H1 (cell line): ENCODE data around the gene PDGFB. TPM values are rescaled to one million over a fixed set of nuclear protein-coding genes. Genes with fewer than 3 reads are reported as not detected.
A peak's percentile ranks its signal among the peaks of the same experiment; 100 is the strongest.

Experiments
- CTCF ChIA-PET: fragments of 300-600 bp; sonication (Branson Sonifier 250); formaldehyde crosslinking; loops from one replicate; lab custom pipeline; 2021; ENCODE audit not compliant: partially characterized antibody; lab: Charles Lee
- POLR2A ChIA-PET: fragments of 300-600 bp; sonication (Branson Sonifier 250); formaldehyde crosslinking; loops from one replicate; lab custom pipeline; 2021; ENCODE audit warnings: inconsistent platforms; ENCODE audit not compliant: partially characterized antibody; lab: Charles Lee
- DNase-seq, 2 experiments: peaks; one replicate each; pipeline versions ENCODE4 v3.0.0 to v3.0.0-alpha.2; 2010 to 2022; ENCODE audit warnings: low spot score in 2 of 2, low read depth in 1 of 2, mixed read lengths in 1 of 2
- FAIRE-seq: peaks from 2 replicates; lab custom pipeline; 2011; peaks lifted over from hg19 to GRCh38; lab: Jason Lieb, UNC
- H2AFZ ChIP-seq: 2 replicates; pipeline ENCODE4 v1.8.1; 2012; ENCODE audit warnings: low read length, inconsistent platforms
- H2AK5ac ChIP-seq: 2 replicates; pipeline ENCODE4 v1.6.1; 2013; ENCODE audit warnings: low read depth, low read length
- H2BK120ac ChIP-seq: replicated peaks from 2 replicates; pipeline ENCODE3; 2013; ENCODE audit warnings: low read depth, low read length, inconsistent platforms
- H2BK12ac ChIP-seq: 2 replicates; pipeline ENCODE4 v1.6.1; 2013; ENCODE audit warnings: low read depth, low read length
- H2BK15ac ChIP-seq: 2 replicates; pipeline ENCODE4 v1.6.1; 2013; ENCODE audit warnings: low read length
- H2BK20ac ChIP-seq: 2 replicates; pipeline ENCODE4 v1.6.1; 2013; ENCODE audit warnings: low read length
- H2BK5ac ChIP-seq: 2 replicates; pipeline ENCODE4 v1.6.1; 2013; ENCODE audit warnings: low read depth, low read length
- H3K14ac ChIP-seq: 2 replicates; pipeline ENCODE4 v1.6.1; 2013; ENCODE audit warnings: inconsistent platforms; ENCODE audit not compliant: insufficient read length
- H3K18ac ChIP-seq: 2 replicates; pipeline ENCODE4 v1.6.1; 2013; ENCODE audit warnings: low read length; ENCODE audit errors: extremely low read depth
- H3K23ac ChIP-seq: 2 replicates; pipeline ENCODE4 v1.6.1; 2013; ENCODE audit warnings: inconsistent platforms; ENCODE audit not compliant: insufficient read length
- H3K23me2 ChIP-seq: 2 replicates; pipeline ENCODE4 v1.6.1; 2013; ENCODE audit warnings: low read depth, low read length
- H3K27ac ChIP-seq: 2 replicates; pipeline ENCODE4 v1.6.1; 2011; ENCODE audit warnings: low read depth, low read length, inconsistent platforms
- H3K27me3 ChIP-seq, 4 experiments: replicated peaks in 1 of 4; 1 replicate in 1 of 4; 2 replicates in 3 of 4; pipeline versions ENCODE4 v1.6.1 to v1.8.1; 2011 to 2013; ENCODE audit warnings: low read length in 3 of 4, mild to moderate bottlenecking in 3 of 4, inconsistent platforms in 2 of 4, mixed read lengths in 2 of 4, moderate library complexity in 1 of 4; ENCODE audit not compliant: control insufficient read depth in 3 of 4, insufficient read depth in 3 of 4; ENCODE audit errors: extremely low read depth in 1 of 4
- H3K36me3 ChIP-seq, 4 experiments: 2 replicates each; pipeline versions ENCODE4 v1.6.1 to v1.8.1; 2011 to 2013; ENCODE audit warnings: mild to moderate bottlenecking in 4 of 4, low read length in 3 of 4, moderate library complexity in 2 of 4, control low read depth in 1 of 4, inconsistent platforms in 1 of 4; ENCODE audit not compliant: insufficient read depth in 4 of 4, control insufficient read depth in 2 of 4
- H3K4ac ChIP-seq: replicated peaks from 2 replicates; pipeline ENCODE3; 2013; ENCODE audit warnings: low read length, low read depth, mixed read lengths, inconsistent platforms; ENCODE audit not compliant: insufficient read length
- H3K4me1 ChIP-seq, 4 experiments: replicated peaks in 1 of 4; 1 replicate in 1 of 4; 2 replicates in 3 of 4; pipeline versions ENCODE4 v1.6.1 to v1.8.1; 2011 to 2013; ENCODE audit warnings: low read length in 3 of 4, inconsistent platforms in 2 of 4, mixed read lengths in 1 of 4; ENCODE audit not compliant: insufficient read depth in 4 of 4, control insufficient read depth in 3 of 4
- H3K4me2 ChIP-seq, 2 experiments: 2 replicates each; pipeline versions ENCODE4 v1.6.1 to v1.8.1; 2011 to 2013; ENCODE audit warnings: low read depth in 2 of 2, low read length in 2 of 2, control low read depth in 1 of 2, inconsistent platforms in 1 of 2, mild to moderate bottlenecking in 1 of 2; ENCODE audit not compliant: insufficient read depth in 1 of 2
- H3K4me3 ChIP-seq, 4 experiments: fragments of 200-600, 300-600 bp in 1 of 4; sonication (generic), shearing (Covaris generic), sonication (Bioruptor Twin) in 1 of 4; 2 replicates each; pipeline versions ENCODE4 v1.5.1 to v1.8.1; 2011 to 2016; ENCODE audit warnings: low read length in 4 of 4, low read depth in 3 of 4, control low read depth in 2 of 4, inconsistent platforms in 2 of 4, mild to moderate bottlenecking in 2 of 4, mixed read lengths in 1 of 4, moderate library complexity in 1 of 4; ENCODE audit not compliant: insufficient read depth in 2 of 4; ENCODE audit errors: extremely low read depth in 1 of 4
- H3K56ac ChIP-seq: replicated peaks from 2 replicates; pipeline ENCODE3; 2013; ENCODE audit warnings: low read depth, mild to moderate bottlenecking, mixed read lengths, low read length, inconsistent platforms; ENCODE audit not compliant: insufficient read length
- H3K79me1 ChIP-seq: 2 replicates; pipeline ENCODE4 v1.6.1; 2013; ENCODE audit warnings: low read depth, low read length, control low read depth
- H3K79me2 ChIP-seq, 2 experiments: 2 replicates each; pipeline versions ENCODE4 v1.6.1 to v1.8.1; 2012 to 2013; ENCODE audit warnings: low read length in 2 of 2, mild to moderate bottlenecking in 2 of 2, inconsistent platforms in 1 of 2; ENCODE audit not compliant: insufficient read depth in 2 of 2, control insufficient read depth in 1 of 2
- H3K9ac ChIP-seq, 4 experiments: replicated peaks in 1 of 4; 1 replicate in 1 of 4; 2 replicates in 3 of 4; pipeline versions ENCODE4 v1.6.1 to v1.8.1; 2011 to 2013; ENCODE audit warnings: low read depth in 3 of 4, low read length in 3 of 4, control low read depth in 2 of 4, mild to moderate bottlenecking in 2 of 4, moderate library complexity in 2 of 4, inconsistent platforms in 1 of 4; ENCODE audit errors: extremely low read depth in 1 of 4
- H3K9me3 ChIP-seq, 2 experiments: 2 replicates each; pipeline versions ENCODE4 v1.6.1 to v1.8.1; 2012 to 2013; ENCODE audit warnings: mild to moderate bottlenecking in 2 of 2, moderate library complexity in 2 of 2, control low read depth in 1 of 2, inconsistent platforms in 1 of 2, low read depth in 1 of 2, low read length in 1 of 2, mixed read lengths in 1 of 2; ENCODE audit not compliant: insufficient read depth in 2 of 2
- H4K20me1 ChIP-seq, 2 experiments: replicated peaks in 1 of 2; 2 replicates each; pipeline versions ENCODE3 to v1.8.1; 2011 to 2013; ENCODE audit warnings: inconsistent platforms in 2 of 2, low read length in 2 of 2, mild to moderate bottlenecking in 1 of 2; ENCODE audit not compliant: insufficient read depth in 2 of 2, control insufficient read depth in 1 of 2
- H4K5ac ChIP-seq: 2 replicates; pipeline ENCODE4 v1.6.1; 2013; ENCODE audit warnings: low read length, low read depth, mixed read lengths, inconsistent platforms; ENCODE audit not compliant: insufficient read length
- H4K8ac ChIP-seq: 2 replicates; pipeline ENCODE4 v1.8.0; 2013; ENCODE audit warnings: mild to moderate bottlenecking, moderate library complexity, low read length, inconsistent platforms; ENCODE audit not compliant: insufficient read depth; ENCODE audit errors: extremely low read depth
- H4K91ac ChIP-seq: replicated peaks from 2 replicates; pipeline ENCODE3; 2013; ENCODE audit warnings: low read length, mixed read lengths, inconsistent platforms; ENCODE audit not compliant: insufficient read length
- CTBP2 ChIP-seq: IDR thresholded peaks from 2 replicates; pipeline ENCODE4 v1.7.0; 2011; ENCODE audit warnings: borderline replicate concordance, mild to moderate bottlenecking, moderate library complexity, mixed read lengths, low read length; ENCODE audit not compliant: insufficient read depth, insufficient read length
- CTCF ChIP-seq, 3 experiments: IDR thresholded peaks; 1 replicate in 2 of 3; 2 replicates in 1 of 3; pipeline versions ENCODE4 v1.5.1 to v1.6.1; 2011; ENCODE audit warnings: low read length in 3 of 3, mild to moderate bottlenecking in 3 of 3, inconsistent platforms in 2 of 3, low read depth in 1 of 3, moderate library complexity in 1 of 3; ENCODE audit not compliant: insufficient read depth in 1 of 3; ENCODE audit errors: control extremely low read depth in 1 of 3
- E2F6 ChIP-seq: IDR thresholded peaks from 2 replicates; pipeline ENCODE4 v1.6.1; 2012; ENCODE audit warnings: inconsistent platforms
- GABPA ChIP-seq: IDR thresholded peaks from 2 replicates; pipeline ENCODE4 v1.6.1; 2011; ENCODE audit warnings: mild to moderate bottlenecking, low read length, moderate library complexity, borderline replicate concordance; ENCODE audit not compliant: insufficient read depth
- KDM5A ChIP-seq: fragments of 200-600 bp; IDR thresholded peaks from 2 replicates; pipeline ENCODE4 v1.7.1; 2012; ENCODE audit warnings: mild to moderate bottlenecking, low read length, inconsistent platforms, mixed read lengths
- RAD21 ChIP-seq, 2 experiments: IDR thresholded peaks in 1 of 2; conservative IDR thresholded peaks in 1 of 2; 2 replicates each; pipeline ENCODE4 v1.6.1; 2011; ENCODE audit warnings: low read depth in 2 of 2, low read length in 2 of 2, improper control_type of control experiment in 1 of 2, inconsistent platforms in 1 of 2, mild to moderate bottlenecking in 1 of 2, moderate library complexity in 1 of 2
- SP4 ChIP-seq: IDR thresholded peaks from 2 replicates; pipeline ENCODE4 v1.6.1; 2012; ENCODE audit warnings: low read length, inconsistent platforms
- WGBS, 2 experiments: shearing (Covaris generic) in 1 of 2; methylation state at CpG; one replicate each; pipeline versions ENCODE4 v1.1.6 to v1.1.7; 2013 to 2015; ENCODE audit warnings: low lambda C conversion rate in 2 of 2, mixed read lengths in 2 of 2, inconsistent platforms in 1 of 2, low coverage in 1 of 2, missing lambda C conversion rate in 1 of 2; ENCODE audit not compliant: insufficient replicate concordance in 2 of 2, insufficient coverage in 1 of 2, insufficient read length in 1 of 2; ENCODE audit errors: extremely low coverage in 1 of 2, missing lambda C conversion rate in 1 of 2; 5-methylcytosine and 5-hydroxymethylcytosine counted together
- polyA plus RNA-seq, 7 experiments: library from polyadenylated mRNA; depleted of rRNA in 3 of 7; stranded (reverse) in 5 of 7; unstranded in 2 of 7; fragments of >200 nt in 5 of 7; fragments of 200-250 nt in 2 of 7; gene quantifications; 1 replicate in 5 of 7; 2 replicates in 1 of 7; 4 replicates in 1 of 7; pipeline versions ENCODE4 v1.2.1 to v1.2.3, GENCODE V29; 2011 to 2013; ENCODE audit warnings: missing spikeins in 2 of 7, mixed read lengths in 2 of 7
- total RNA-seq: library from RNA; stranded (reverse); fragmentation: NEBNext Ultra II Directional; extraction: Animal tissue kit (Norgen Biotek cat#: 25700); gene quantifications from 2 replicates; pipeline ENCODE4 v1.2.1, GENCODE V29; 2021

PDGFB gene
- total and polyA plus RNA-seq, 2 of the 8 experiments (the other 6 are each of a cell fraction or from before 2014, with no cell fraction given), result 3.9 to 8.5 TPM

DNA sequence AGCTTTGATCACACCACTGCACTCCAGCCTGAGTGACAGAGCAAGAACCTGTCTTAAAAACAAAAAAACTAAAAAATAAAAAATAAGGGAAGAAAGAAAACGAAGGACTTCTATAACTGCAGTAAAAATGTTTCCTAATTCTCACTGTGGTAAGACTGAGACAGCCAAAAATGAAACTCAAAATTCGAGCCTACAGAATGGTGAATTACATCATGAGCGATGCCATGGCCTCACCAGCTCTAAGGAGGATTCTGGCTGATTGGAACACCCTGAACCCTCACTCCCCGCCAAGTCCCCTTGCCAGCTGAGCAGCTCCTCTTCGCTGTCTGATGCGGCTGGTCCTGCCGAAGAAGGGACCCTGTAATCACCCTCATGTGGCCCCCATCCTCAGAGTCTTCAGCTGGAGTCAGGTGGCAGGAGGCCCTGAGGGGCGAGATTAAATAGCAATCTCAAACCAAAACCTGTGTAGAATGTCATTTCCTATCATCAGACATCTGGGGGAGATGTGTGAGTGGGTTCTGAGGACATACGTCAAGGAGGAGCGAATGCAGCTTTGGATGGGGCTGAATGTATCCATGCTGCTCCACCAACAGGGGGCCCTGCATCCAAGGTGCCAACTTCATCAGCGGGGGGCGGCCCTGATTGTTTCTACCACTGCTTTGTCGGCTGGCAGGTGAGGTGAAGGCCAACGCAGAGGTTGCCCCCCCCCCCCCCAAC lies 29.2 kb downstream of the PDGFB start:
- peaks cover 5% of the 10 kb centered on the region; the same call in 1 of the 2 replicates for H3K23me2 ChIP-seq
- no peak overlapping the region for H3K14ac ChIP-seq
- H2BK120ac ChIP-seq, result peak overlapping the region; percentile 73
- no peaks in the 10 kb centered on the region for H3K36me3 ChIP-seq
- no peak overlapping the region; the same call in 1 of the 2 replicates for H3K27ac ChIP-seq
- no peak overlapping the region for H3K23ac ChIP-seq
- H3K4me1 ChIP-seq, result peaks cover 15 to 30% (median 20%) of the 10 kb centered on the region in 4 experiments
- H4K20me1 ChIP-seq, result no peaks in the 10 kb centered on the region
- H3K9me3 ChIP-seq, result no peaks in the 10 kb centered on the region
- H4K8ac ChIP-seq, result no peak overlapping the region
- 75% methylated on average over 14 of the region's 14 CpGs; no CpG with 5 or more reads in 1 of the 2 experiments for WGBS, 2 experiments
- CTCF ChIA-PET, result interaction anchor here (0.7 to 4.1 kb wide), 30 partner anchors 8 to 349 kb away, joined by 3 to 35 read pairs (median 5); no protein-coding TSS in a partner anchor
- no peaks in the 10 kb centered on the region for H3K27me3 ChIP-seq
- peak overlapping the region; percentile 99 for H2BK12ac ChIP-seq
- peak overlapping the region; percentile 94 for H2AK5ac ChIP-seq
- H3K4ac ChIP-seq, result peak overlapping the region; percentile 16
- FAIRE-seq (no peak), DNase-seq (peak in 1 of 2 experiments; percentile 67)
- H3K56ac ChIP-seq, result peak overlapping the region; percentile 17
- no peak overlapping the region for H2AFZ ChIP-seq
- H2BK20ac ChIP-seq, result peak overlapping the region; percentile 98; the same call in 1 of the 2 replicates
- H3K18ac ChIP-seq, result peak overlapping the region; percentile 44
- H3K4me2 ChIP-seq, result peak overlapping the region in 1 of 2 experiments; percentile 80; a peak in 1 of 4 replicates
- no peaks in the 10 kb centered on the region for H3K79me2 ChIP-seq
- H4K5ac ChIP-seq, result no peak overlapping the region
- no peak overlapping the region for H3K4me3 ChIP-seq
- POLR2A ChIA-PET, result interaction anchor here (0.8 to 6.1 kb wide), 25 partner anchors 11 to 103 kb away, joined by 3 to 79 read pairs (median 7); partner anchors contain the start of gene RPL3
- TF ChIP-seq E2F6, result peak; percentile 4; the same call in 1 of the 2 replicates
- no peak for TF ChIP-seq SP4
- TF ChIP-seq RAD21 (IDR thresholded peaks at IDR 0.05 in 1 of 2, conservative IDR thresholded peaks at IDR 0.05 in 1 of 2; ENCODE audit: low read depth in 2 of 2, low read length in 2 of 2), result peak; percentile 42 to 59
- no peak for TF ChIP-seq GABPA
- peak; percentile 48 to 79 (median 76); a peak in 3 of 4 replicates for TF ChIP-seq CTCF (IDR thresholded peaks at IDR 0.05; ENCODE audit: control extremely low read depth in 1 of 3, insufficient read depth in 1 of 3, low read depth in 1 of 3, low read length in 3 of 3)
- TF ChIP-seq CTBP2, result no peak
- TF ChIP-seq KDM5A, result no peak
- H2BK15ac ChIP-seq, result peak overlapping the region; percentile 31; the same call in 1 of the 2 replicates
- H4K91ac ChIP-seq, result peak overlapping the region; percentile 82
- peak overlapping the region; percentile 99 for H2BK5ac ChIP-seq
- H3K79me1 ChIP-seq, result no peaks in the 10 kb centered on the region
- H3K9ac ChIP-seq, result no peak overlapping the region
